ENCODE measurements around the gene S100A11.
"Not testable (repeated sequence)": the region's sequence is repeated elsewhere in the genome, so short reads cannot be mapped to it uniquely, and the experiment has no call there.

Gene S100A11

GRCh38 chr1:152036267-152037216 lies at the start of gene S100A11:
Gene S100A11, minus strand, starts transcription at chr1:152037004. Its CDS starts 89 bp downstream, at chr1:152036915.
- peak; percentile 92 for DNase-seq

GRCh38 chr1:152084853-152085252 lies 48.0 kb upstream of the S100A11 start:
- DNase-seq, result no peak

GRCh38 chr1:152081026-152081425 lies 44.2 kb upstream of the S100A11 start:
- not testable (repeated sequence) for DNase-seq

GRCh38 chr1:152080494-152080893 lies 43.7 kb upstream of the S100A11 start:
- not testable (repeated sequence) for DNase-seq

- no peak for DNase-seq
These were observed 42.1 kb upstream of the S100A11 start for GRCh38 chr1:152078831-152079441.

- no peak for DNase-seq
These were observed 35.5 kb upstream of the S100A11 start for GRCh38 chr1:152072311-152072710.

- no peak for DNase-seq
These were observed 34.3 kb upstream of the S100A11 start for GRCh38 chr1:152071123-152071522.

- no peak for DNase-seq
These were observed 31.1 kb upstream of the S100A11 start for GRCh38 chr1:152067929-152068328.

- no peak for DNase-seq
These were observed 30.3 kb upstream of the S100A11 start for GRCh38 chr1:152067150-152067549.

GRCh38 chr1:152061952-152062351 lies 25.1 kb upstream of the S100A11 start:
- DNase-seq, result no peak

GRCh38 chr1:152053375-152053774 lies 16.6 kb upstream of the S100A11 start:
- DNase-seq, result no peak

GRCh38 chr1:152052606-152053005 lies 15.8 kb upstream of the S100A11 start:
- peak; percentile 82 for DNase-seq

- DNase-seq, result no peak
These were observed 14.3 kb upstream of the S100A11 start for GRCh38 chr1:152050886-152051675.

- DNase-seq, result no peak
These were observed 12.7 kb upstream of the S100A11 start for GRCh38 chr1:152049291-152050083.

- no peak for DNase-seq
These were observed 11.7 kb upstream of the S100A11 start for GRCh38 chr1:152048416-152049009.

- DNase-seq, result peak; percentile 79
These were observed 11.1 kb upstream of the S100A11 start for GRCh38 chr1:152047730-152048415.

GRCh38 chr1:152047413-152047729 lies 10.6 kb upstream of the S100A11 start:
- no peak for DNase-seq

- no peak for DNase-seq
These were observed 7.6 kb upstream of the S100A11 start for GRCh38 chr1:152044386-152044785.

GRCh38 chr1:152043870-152044269 lies 7.1 kb upstream of the S100A11 start:
- DNase-seq, result no peak

GRCh38 chr1:152042030-152042429 lies 5.2 kb upstream of the S100A11 start:
- DNase-seq, result no peak

- DNase-seq, result no peak
These were observed 3.1 kb upstream of the S100A11 start for GRCh38 chr1:152039886-152040285.

GRCh38 chr1:152039461-152039860 lies 2.7 kb upstream of the S100A11 start:
- no peak for DNase-seq

Data from right forelimb (tissue), 1 donor.